Stimulated activated CD4-positive, alpha-beta T cell treated with anti-CD3 and anti-CD28 coated beads, Interleukin-12 subunit alpha, Interleukin-12 subunit beta, amount 100 ng/mL, for 4 hours (primary cell): ENCODE data around the gene FIZ1.
"Not testable (repeated sequence)": the region's sequence is repeated elsewhere in the genome, so short reads cannot be mapped to it uniquely, and the experiment has no call there.

Experiments used
- DNase-seq: peaks from one replicate; pipeline ENCODE4 v3.0.0-alpha.2; 2020

Gene FIZ1

DNA sequence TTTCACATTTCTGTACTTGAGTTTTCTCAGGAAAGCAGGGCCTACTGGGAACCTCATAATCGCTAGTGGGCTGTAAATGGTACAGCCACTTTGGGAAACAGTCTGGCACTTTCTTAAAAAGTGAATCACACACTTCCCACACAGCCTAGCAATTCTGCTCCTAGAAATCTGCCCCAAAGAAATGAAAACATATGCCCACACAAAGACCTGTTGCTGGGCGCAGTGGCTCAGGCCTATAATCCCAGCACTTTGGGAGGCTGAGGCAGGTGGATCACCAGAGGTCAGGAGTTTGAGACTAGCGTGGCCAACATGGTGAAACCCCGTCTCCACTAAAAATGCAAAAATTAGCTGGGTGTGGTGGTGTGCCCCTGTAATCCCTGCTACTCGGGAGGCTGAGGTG lies 29.8 kb downstream of the FIZ1 start:
- DNase-seq, result not testable (repeated sequence)

DNA sequence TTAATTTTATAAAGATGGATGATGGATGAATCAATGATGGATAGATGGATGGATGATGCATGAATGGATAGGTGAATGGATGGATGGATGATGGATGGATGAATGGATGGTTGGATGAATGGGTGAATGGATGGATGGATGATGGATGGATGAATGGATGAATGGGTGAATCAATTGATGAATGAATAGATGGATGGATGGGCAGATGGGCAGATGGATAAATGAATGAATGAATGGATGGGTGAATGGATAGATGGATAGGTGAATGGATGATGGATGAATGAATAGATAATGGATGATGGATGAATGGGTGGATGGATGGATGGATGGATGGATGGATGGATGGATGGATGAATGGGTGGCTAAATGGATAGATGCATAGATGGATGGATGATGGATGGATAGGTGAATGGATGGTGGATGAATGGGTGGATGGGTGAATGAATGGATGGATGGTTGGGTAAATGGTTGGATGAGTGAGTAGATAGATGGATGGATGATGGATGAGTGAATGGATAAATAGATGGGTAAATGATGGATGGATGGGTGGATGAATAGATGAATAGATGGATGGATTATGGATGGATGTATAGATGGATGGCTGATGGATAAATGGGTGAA lies 31.5 kb downstream of the FIZ1 start:
- no peak for DNase-seq

- DNase-seq, result no peak
These were observed 32.5 kb downstream of the FIZ1 start for GRCh38 chr19:55566823-55567222.

GRCh38 chr19:55563261-55563690 lies 36.0 kb downstream of the FIZ1 start:
- no peak for DNase-seq

DNA sequence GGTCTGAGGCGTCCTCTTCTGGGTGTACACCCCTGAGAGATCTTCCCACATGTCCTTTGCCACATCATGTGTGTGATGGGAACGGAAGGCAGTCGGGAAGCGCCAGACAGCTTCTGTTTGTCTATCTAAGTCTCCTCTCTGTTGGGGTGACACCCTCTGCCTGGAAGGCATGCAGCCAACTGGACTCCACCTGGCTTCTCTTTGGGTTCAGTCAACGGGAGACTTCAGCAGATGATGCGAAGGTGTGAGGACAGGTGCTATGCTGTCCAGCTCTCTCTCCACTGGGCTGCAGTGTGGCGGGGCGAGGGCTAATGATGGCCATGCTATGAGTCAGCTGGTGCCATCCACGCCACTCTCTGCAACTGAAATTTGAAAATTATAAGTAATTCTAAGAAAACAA lies 39.6 kb downstream of the FIZ1 start:
- DNase-seq, result no peak

GRCh38 chr19:55554741-55555152 lies 44.6 kb downstream of the FIZ1 start:
- DNase-seq, result no peak

DNA sequence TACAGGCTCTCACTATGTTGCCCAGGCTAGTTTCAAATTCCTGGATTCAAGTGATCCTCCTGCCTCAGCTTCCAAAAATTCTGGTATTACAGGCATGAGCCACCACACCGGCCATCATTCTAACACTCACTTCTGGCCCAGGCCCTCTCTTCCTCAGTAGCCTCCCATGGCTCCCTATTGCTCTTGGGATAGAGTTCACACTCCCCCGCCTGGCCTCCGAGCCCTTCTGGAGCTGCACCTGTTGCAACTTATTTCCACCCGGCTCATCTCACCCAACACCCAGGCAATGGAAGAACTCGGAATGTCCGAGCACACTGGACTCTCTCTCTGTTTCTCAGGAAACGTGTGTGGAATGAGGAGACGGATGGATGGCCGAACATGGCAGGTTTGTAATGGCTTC lies 45.0 kb downstream of the FIZ1 start:
- DNase-seq, result no peak

- no peak for DNase-seq
These were observed 45.8 kb downstream of the FIZ1 start for GRCh38 chr19:55553217-55554182.

- DNase-seq, result no peak
These were observed 46.7 kb downstream of the FIZ1 start for GRCh38 chr19:55552620-55553019.

DNA sequence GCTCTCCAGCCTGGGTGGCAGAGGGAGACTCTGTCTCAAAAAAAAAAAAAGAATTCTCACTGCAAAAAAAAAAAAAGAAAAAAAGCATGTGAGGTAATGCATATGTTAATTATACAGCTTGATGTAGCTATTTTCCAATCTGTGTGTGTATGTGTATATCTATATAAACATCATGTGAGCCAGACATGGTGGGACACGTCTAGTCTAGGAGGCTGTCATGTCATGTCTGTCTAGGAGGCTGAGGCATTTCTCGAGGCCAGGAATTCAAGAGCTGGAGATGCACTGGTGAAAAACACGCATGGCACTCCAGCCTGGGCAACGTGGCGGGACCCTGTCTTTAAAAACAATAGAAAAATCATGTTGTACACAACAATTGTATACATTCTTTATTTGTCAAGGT lies 47.1 kb downstream of the FIZ1 start:
- no peak for DNase-seq

DNA sequence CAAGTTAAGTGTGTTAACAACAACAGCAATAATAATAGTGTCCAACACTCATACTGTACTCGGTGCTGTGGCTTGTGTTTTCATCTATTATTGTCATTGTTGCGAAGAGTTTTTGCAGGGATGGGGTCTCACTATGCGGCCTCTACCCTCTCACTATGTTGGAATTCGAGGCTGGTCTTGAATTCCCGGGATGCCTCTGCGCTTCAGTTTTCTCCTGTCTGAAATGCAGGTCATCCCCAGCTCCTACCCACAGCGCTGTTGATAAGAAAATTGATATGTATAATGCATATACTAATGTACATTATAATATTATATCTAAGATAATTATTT lies 49.0 kb downstream of the FIZ1 start:
- no peak for DNase-seq

DNA sequence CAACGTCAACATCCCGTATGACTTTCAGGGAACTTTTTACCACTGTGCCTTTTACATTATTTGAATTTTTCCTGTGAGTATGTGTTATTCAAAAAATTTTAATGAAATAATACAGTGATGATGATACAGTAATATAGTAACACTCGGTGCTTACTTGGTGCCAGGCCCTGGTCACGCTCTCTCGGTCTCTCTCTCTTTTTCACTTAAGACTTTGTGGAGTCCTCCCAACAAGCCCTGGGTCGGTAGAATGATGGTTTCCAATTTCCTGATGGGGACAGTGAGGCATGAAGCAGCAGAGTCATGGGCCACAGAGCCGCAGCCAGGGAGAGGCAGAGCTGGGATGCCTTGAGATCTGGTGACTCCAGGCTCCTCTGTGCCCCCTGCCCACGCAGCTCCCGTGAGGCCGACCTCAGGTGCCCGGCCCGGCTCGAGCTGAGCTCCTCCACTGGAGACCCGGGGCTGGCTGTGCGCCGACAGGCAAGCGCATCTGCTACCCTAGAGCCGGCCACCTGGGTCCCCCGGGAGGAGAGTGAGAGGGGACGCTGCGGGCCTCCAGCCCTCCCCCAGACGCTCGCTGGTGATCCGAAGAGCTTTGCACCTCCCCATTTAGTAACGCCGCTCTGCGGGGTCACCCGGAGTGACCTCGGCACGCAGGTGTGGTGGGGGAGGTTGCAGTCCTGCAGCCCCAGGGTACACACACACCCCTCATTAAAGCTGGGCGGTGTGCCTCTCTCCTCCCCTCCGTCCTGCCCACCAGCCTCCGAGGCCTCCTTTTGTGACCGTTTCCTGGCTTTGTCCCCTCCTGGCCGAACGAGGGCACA lies 49.6 kb downstream of the FIZ1 start:
- no peak for DNase-seq

- no peak for DNase-seq
These were observed 52.3 kb downstream of the FIZ1 start for GRCh38 chr19:55546822-55547614.

- no peak for DNase-seq
These were observed 53.3 kb downstream of the FIZ1 start for GRCh38 chr19:55546011-55546410.

DNA sequence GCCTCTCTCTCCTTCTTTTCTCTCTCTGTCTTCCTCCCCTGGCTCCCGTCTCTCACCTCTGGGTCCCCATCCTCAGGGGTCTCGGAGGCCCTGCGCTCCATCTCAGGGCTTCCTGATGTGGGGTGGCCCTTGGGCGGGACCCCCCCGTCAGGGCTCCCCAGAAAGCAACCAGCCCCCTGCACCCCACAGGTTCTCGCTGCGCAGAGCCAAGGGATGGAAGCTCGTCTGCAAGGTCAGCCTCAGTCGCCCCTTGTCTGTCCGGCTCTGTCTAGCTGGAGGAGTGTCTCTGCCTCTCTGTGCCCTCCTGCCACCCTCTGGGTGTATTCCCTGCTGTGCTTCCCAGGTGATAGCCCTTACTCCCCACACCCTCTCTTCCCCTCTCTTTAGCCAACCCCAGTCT lies 53.9 kb downstream of the FIZ1 start, which contains the start of gene SBK3:
SBK3 (minus strand) TSS at position 101 of the 400 bp plus-strand sequence; CDS start at position 101, 0 bp downstream.
- DNase-seq, result no peak

DNA sequence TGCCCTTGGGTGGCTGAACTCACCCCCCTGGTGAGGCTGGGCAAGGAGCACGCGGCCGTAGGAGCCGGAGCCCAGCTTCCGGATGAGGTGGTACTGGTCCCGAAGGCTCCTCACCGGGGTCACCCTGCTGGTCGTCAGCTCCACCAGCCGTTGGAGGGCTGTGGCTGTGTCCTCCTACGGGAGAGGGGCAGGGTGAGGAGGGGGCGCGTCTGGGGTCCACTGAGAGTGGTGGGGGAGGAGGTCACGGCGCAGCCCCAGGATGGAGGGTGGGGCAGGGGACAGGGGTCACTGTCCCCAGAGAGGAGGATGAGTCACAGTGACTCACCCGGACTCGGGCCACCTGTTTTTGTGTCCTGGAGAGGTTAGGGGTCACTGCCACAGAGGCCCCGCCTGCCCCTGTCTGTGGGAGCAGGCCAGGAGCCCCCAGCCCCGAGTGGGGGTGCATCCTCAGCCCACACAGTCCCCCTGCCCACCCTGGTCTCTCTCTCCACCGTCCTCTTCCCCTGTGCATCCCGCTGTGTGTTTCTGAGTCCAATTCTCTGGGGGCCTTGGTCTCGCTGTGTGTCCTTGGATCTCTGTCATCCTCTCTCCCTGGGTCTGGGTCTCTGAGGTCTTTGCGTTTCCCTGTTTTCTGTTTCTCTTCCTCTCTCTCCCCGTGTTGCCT lies 54.4 kb downstream of the FIZ1 start:
- no peak for DNase-seq

- no peak for DNase-seq
These were observed 55.3 kb downstream of the FIZ1 start for GRCh38 chr19:55544014-55544413.

DNA sequence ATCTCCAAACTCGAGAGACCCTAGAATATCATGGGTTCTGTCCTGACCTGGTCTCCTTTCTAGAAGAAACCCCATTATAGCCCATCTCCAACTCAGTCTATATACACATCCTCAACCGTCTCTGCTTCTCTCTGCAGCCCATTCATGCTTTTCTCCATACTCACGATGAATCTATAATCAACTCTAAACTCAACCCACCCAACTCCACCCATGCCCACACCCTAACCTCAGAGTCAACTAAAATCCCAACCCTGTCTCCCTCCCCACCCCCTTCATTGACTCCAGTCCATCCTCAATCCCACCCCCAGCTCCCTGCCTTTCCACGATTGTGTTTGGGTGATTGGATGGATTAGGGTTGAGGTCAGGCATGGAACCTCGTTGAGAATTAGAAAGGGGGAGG lies 55.8 kb downstream of the FIZ1 start:
- DNase-seq, result no peak

DNA sequence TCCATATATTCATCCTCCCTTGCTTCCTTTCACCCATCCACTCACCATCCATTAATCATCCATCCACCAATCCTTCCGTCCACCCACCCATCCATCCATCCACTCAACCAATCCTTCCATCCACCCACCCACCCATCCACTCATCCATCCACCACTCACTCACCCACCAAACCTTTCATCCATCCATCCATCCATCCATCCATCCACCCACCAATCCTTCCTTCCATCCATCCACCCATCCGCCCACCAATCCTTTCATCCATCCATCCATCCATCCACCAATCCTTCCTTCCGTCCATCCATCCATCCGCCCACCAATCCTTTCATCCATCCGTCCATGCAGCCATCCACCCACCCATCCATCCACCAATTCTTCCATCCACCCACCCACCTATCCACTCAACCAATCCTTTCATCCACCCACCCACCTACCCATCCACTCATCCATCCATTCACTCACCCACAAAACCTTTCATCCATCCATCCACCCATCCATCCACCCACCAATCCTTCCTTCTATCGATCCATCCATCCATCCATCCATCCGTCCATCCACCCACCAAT lies 56.9 kb downstream of the FIZ1 start:
- no peak for DNase-seq
